Activated CD8-positive, alpha-beta memory T cell treated with anti-CD3 and anti-CD28 coated beads, Interleukin-2, amount 10 ng/mL, durations not matched to agents 7 days and 5 days (primary cell): ENCODE results near the gene ZNF101. TPM values are rescaled to one million over a fixed set of nuclear protein-coding genes. Genes with fewer than 3 reads are reported as not detected.
A peak's percentile ranks its signal among the peaks of the same experiment; 100 is the strongest.

ENCODE experiments used
- ATAC-seq: fragments of 150-1000 bp; cut with Tn5 transposase; one replicate; pipeline ENCODE4 v1.10.0; 2021; ENCODE audit warnings: moderate library complexity
- CTCF ChIA-PET: fragments of 350-600 bp; sonication (Branson Sonifier 250); formaldehyde crosslinking; loops from one replicate; lab custom pipeline; 2021; ENCODE audit warnings: antibody characterized with exemption; lab: Charles Lee
- DNase-seq: peaks from one replicate; pipeline ENCODE4 v3.0.0-alpha.2; 2020
- H3K27ac Mint-ChIP-seq: one replicate; pipeline ENCODE4 v1.8.0; 2021; ENCODE audit warnings: mild to moderate bottlenecking, mixed read lengths
- H3K27me3 Mint-ChIP-seq: one replicate; pipeline ENCODE4 v1.8.0; 2021; ENCODE audit warnings: mixed read lengths
- H3K36me3 Mint-ChIP-seq: one replicate; pipeline ENCODE4 v1.8.0; 2021; ENCODE audit warnings: mild to moderate bottlenecking, mixed read lengths
- H3K4me1 Mint-ChIP-seq: one replicate; pipeline ENCODE4 v1.8.0; 2021; ENCODE audit warnings: mixed read lengths
- H3K4me3 Mint-ChIP-seq: one replicate; pipeline ENCODE4 v1.8.0; 2021; ENCODE audit warnings: mild to moderate bottlenecking, moderate library complexity, mixed read lengths
- H3K9me3 Mint-ChIP-seq: one replicate; pipeline ENCODE4 v1.8.0; 2022; ENCODE audit warnings: low read depth, mixed read lengths
- total RNA-seq, 2 experiments: library from RNA; stranded (reverse); gene quantifications; one replicate each; pipeline ENCODE4 v1.2.3, GENCODE V29; 2021

Gene ZNF101
- total RNA-seq = 10 to 100 TPM; 75.0 to 93.7 TPM

DNA sequence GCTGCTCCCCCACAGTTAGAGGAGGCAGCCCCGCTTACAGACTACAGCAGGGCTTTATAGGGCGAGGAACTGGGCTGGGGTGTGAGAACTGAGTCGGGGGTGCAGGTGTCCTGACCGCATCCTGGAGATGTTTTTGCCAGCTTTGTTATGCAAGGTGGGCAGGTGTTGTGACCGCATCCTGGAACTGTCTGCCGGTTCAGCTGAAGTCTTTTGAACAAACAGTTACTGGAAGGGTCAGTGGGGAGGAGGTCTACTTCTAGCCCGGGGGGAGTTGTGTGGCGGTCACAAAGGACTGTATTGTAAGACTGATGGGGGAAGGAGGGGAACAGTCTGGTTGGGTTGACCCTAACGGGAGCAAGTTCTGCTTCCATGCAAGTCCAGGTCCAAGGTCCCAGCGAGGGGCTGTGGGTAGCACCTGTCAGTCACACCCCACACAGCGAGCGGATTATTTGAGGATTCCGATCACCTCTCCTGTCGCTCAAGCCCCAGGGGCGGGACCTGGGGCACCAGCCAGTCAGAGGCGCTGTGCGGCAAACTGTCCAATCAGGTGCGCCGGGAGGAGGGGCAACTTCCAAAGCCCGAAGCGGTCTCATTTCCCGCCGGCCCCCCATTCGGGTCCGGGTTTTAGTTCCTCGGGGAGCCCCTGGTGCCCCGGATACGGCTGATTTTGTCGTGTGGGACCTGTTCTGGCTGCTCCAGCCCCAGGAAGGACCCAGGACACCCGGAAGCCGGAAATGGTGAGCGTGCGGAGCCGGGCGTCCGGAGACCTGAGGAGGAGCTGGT, at the start of gene ZNF101:
Gene ZNF101 (plus strand): TSS at position 610 of the 783 bp plus-strand sequence. CDS start 125 bp downstream, at position 735.
- Mint-ChIP-seq H3K27me3 (no peaks in the 10 kb centered on the region), H3K4me3 (peak within 1 kb of the TSS; percentile 81), H3K4me1 (peaks cover 40% of the 10 kb centered on the region), H3K9me3 (peaks cover 9% of the 10 kb centered on the region), H3K27ac (peak within 1 kb of the TSS; percentile 93), H3K36me3 (peaks cover 48% of the 10 kb centered on the region)
- ATAC-seq (peak; percentile 79), DNase-seq (peak; percentile 99)
- CTCF ChIA-PET = interaction anchor here (0.7 kb wide), 1 partner anchor 116 kb away, joined by 3 read pairs; no protein-coding TSS in a partner anchor

GRCh38 chr19:19619181-19619848, 49.3 kb upstream of the ZNF101 start:
- H3K4me1 Mint-ChIP-seq = peaks cover 47% of the 10 kb centered on the region
- no peak for ATAC-seq
- DNase-seq = no peak

GRCh38 chr19:19619849-19620210, 48.8 kb upstream of the ZNF101 start:
- Mint-ChIP-seq H3K4me3 (no peak overlapping the region), H3K4me1 (peaks cover 46% of the 10 kb centered on the region), H3K36me3 (peaks cover 21% of the 10 kb centered on the region), H3K27me3 (no peaks in the 10 kb centered on the region), H3K27ac (no peak overlapping the region), H3K9me3 (no peaks in the 10 kb centered on the region)
- CTCF ChIA-PET = interaction anchor here (0.5 to 1.9 kb wide), 4 partner anchors 15 to 88 kb away, joined by 3 to 7 read pairs (median 4); no protein-coding TSS in a partner anchor
- DNase-seq (no peak), ATAC-seq (no peak)

More at GRCh38 chr19:19619181-19619848, 49.3 kb upstream of the ZNF101 start:
- H3K27ac Mint-ChIP-seq = peak overlapping the region; percentile 81
- H3K4me3 Mint-ChIP-seq = peak overlapping the region; percentile 85
- H3K9me3 Mint-ChIP-seq = no peaks in the 10 kb centered on the region
- no peaks in the 10 kb centered on the region for H3K27me3 Mint-ChIP-seq
- CTCF ChIA-PET = interaction anchor here (0.7 to 1.9 kb wide), 4 partner anchors 15 to 87 kb away, joined by 3 to 9 read pairs (median 6); no protein-coding TSS in a partner anchor
- H3K36me3 Mint-ChIP-seq = peaks cover 19% of the 10 kb centered on the region

- Mint-ChIP-seq H3K4me1 (peaks cover 41% of the 10 kb centered on the region), H3K9me3 (no peaks in the 10 kb centered on the region), H3K27me3 (no peaks in the 10 kb centered on the region), H3K36me3 (peaks cover 21% of the 10 kb centered on the region), H3K27ac (no peak overlapping the region), H3K4me3 (no peak overlapping the region)
- DNase-seq = no peak
- no peak for ATAC-seq
- CTCF ChIA-PET = interaction anchor here (0.8 to 1.8 kb wide), 3 partner anchors 8 to 69 kb away, joined by 3 to 6 read pairs (median 3); no protein-coding TSS in a partner anchor
Measured at GRCh38 chr19:19623383-19623782, 45.3 kb upstream of the ZNF101 start.

- H3K9me3 Mint-ChIP-seq = no peaks in the 10 kb centered on the region
- no peaks in the 10 kb centered on the region for H3K27me3 Mint-ChIP-seq
- CTCF ChIA-PET = interaction anchor here (1.4 to 1.8 kb wide), 2 partner anchors 9 to 70 kb away, joined by 6 to 7 read pairs; no protein-coding TSS in a partner anchor
- peaks cover 40% of the 10 kb centered on the region for H3K4me1 Mint-ChIP-seq
- no peak overlapping the region for H3K27ac Mint-ChIP-seq
- H3K36me3 Mint-ChIP-seq = peaks cover 23% of the 10 kb centered on the region
- DNase-seq (no peak), ATAC-seq (no peak)
- H3K4me3 Mint-ChIP-seq = no peak overlapping the region
Measured at GRCh38 chr19:19624032-19624570, 44.5 kb upstream of the ZNF101 start.

GRCh38 chr19:19626516-19627472, 41.8 kb upstream of the ZNF101 start:
- peaks cover 28% of the 10 kb centered on the region for H3K36me3 Mint-ChIP-seq
- no peaks in the 10 kb centered on the region for H3K9me3 Mint-ChIP-seq
- ATAC-seq (no peak), DNase-seq (no peak)
- H3K4me1 Mint-ChIP-seq = peaks cover 37% of the 10 kb centered on the region
- H3K27ac Mint-ChIP-seq = peak overlapping the region; percentile 93
- CTCF ChIA-PET = interaction anchor here (1.2 to 3.3 kb wide), 3 partner anchors 17 to 94 kb away, joined by 3 to 15 read pairs (median 4); no protein-coding TSS in a partner anchor
- H3K4me3 Mint-ChIP-seq = peak overlapping the region; percentile 94
- no peaks in the 10 kb centered on the region for H3K27me3 Mint-ChIP-seq

GRCh38 chr19:19627621-19628500, 40.8 kb upstream of the ZNF101 start, which contains the start of gene LPAR2:
TSS of gene LPAR2 (minus strand) at chr19:19628220. CDS start at chr19:19627275, 945 bp downstream.
- Mint-ChIP-seq H3K4me1 (peaks cover 37% of the 10 kb centered on the region), H3K9me3 (no peaks in the 10 kb centered on the region), H3K27me3 (no peaks in the 10 kb centered on the region), H3K27ac (peak within 1 kb of the TSS; percentile 93), H3K36me3 (peaks cover 35% of the 10 kb centered on the region), H3K4me3 (peak within 1 kb of the TSS; percentile 94)
- DNase-seq = peak; percentile 81
- peak; percentile 82 for ATAC-seq
- CTCF ChIA-PET = interaction anchor here (0.7 to 3.3 kb wide), 9 partner anchors 18 to 96 kb away, joined by 3 to 15 read pairs (median 4); no protein-coding TSS in a partner anchor

- Mint-ChIP-seq H3K9me3 (no peaks in the 10 kb centered on the region), H3K4me1 (peaks cover 35% of the 10 kb centered on the region), H3K36me3 (peaks cover 38% of the 10 kb centered on the region), H3K27me3 (no peaks in the 10 kb centered on the region), H3K4me3 (peak overlapping the region; percentile 94), H3K27ac (peak overlapping the region; percentile 82)
- ATAC-seq (peak; percentile 10), DNase-seq (peak; percentile 62)
- CTCF ChIA-PET = interaction anchor here (0.7 to 1.7 kb wide), 7 partner anchors 12 to 97 kb away, joined by 3 to 12 read pairs (median 4); no protein-coding TSS in a partner anchor
Measured at GRCh38 chr19:19628501-19629134, 40.0 kb upstream of the ZNF101 start.

DNA sequence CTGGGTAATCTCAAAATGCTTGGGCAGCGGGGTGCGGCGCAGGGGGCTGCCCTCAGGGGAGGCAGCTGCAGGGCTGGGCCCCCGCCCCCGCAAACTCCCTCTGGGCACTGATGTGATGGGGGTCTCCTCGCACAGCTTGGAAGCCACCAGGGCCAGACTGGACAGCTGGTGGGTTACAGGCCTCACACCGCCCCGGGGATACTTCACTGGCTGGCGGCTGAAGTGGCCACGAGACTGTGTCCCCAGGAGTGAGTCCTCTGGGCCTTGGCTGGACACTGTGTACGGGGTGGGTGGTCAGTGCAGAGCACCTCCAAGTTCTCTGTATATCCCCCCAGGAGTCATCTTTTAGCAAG, 38.6 kb upstream of the ZNF101 start:
- H3K36me3 Mint-ChIP-seq = peaks cover 39% of the 10 kb centered on the region
- ATAC-seq = no peak
- DNase-seq = no peak
- H3K9me3 Mint-ChIP-seq = no peaks in the 10 kb centered on the region
- H3K27ac Mint-ChIP-seq = no peak overlapping the region
- peaks cover 32% of the 10 kb centered on the region for H3K4me1 Mint-ChIP-seq
- no peak overlapping the region for H3K4me3 Mint-ChIP-seq
- CTCF ChIA-PET = interaction anchor here (1.7 kb wide), 1 partner anchor 10 kb away, joined by 5 read pairs; no protein-coding TSS in a partner anchor
- H3K27me3 Mint-ChIP-seq = no peaks in the 10 kb centered on the region

GRCh38 chr19:19630426-19630825, 38.2 kb upstream of the ZNF101 start:
- CTCF ChIA-PET = no interaction called here
- ATAC-seq (no peak), DNase-seq (no peak)
- no peaks in the 10 kb centered on the region for H3K9me3 Mint-ChIP-seq
- no peak overlapping the region for H3K27ac Mint-ChIP-seq
- peaks cover 34% of the 10 kb centered on the region for H3K4me1 Mint-ChIP-seq
- H3K27me3 Mint-ChIP-seq = no peaks in the 10 kb centered on the region
- H3K4me3 Mint-ChIP-seq = no peak overlapping the region
- H3K36me3 Mint-ChIP-seq = peaks cover 42% of the 10 kb centered on the region

DNA sequence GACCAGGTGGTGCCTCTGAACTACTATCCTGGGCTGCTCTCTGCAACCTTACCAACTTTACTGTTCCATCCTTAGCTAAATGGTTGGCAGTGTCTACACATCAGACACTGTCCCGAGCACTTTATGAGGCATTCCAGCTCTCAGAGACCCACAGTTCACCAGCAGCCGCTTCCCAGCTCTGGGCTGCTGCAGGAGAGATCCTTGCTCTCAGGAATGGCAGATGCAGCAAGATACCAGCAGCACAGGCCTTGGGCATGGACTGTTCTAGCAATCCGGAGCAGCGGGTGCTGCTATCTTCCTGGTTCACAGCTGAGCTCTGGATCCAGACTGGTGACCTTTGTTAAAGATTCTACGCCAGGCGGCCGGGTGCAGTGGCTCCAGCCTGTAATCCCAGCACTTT, 37.3 kb upstream of the ZNF101 start:
- DNase-seq = no peak
- Mint-ChIP-seq H3K27me3 (no peaks in the 10 kb centered on the region), H3K9me3 (no peaks in the 10 kb centered on the region), H3K36me3 (peaks cover 43% of the 10 kb centered on the region), H3K4me1 (peaks cover 32% of the 10 kb centered on the region), H3K27ac (peak overlapping the region; percentile 52), H3K4me3 (no peak overlapping the region)
- CTCF ChIA-PET = interaction anchor here (1.1 kb wide), 1 partner anchor 13 kb away, joined by 3 read pairs; no protein-coding TSS in a partner anchor
- ATAC-seq = no peak
